Muscle of leg (tissue), 11 donors: Measurements from ENCODE around the gene KDSR. TPM values are rescaled to one million over a fixed set of nuclear protein-coding genes. Genes with fewer than 3 reads are reported as not detected.

Experiments
- DNase-seq: peaks from one replicate; pipeline ENCODE4 v3.0.0; 2013
- H3K27ac ChIP-seq: one replicate; pipeline ENCODE4 v1.5.1; 2013; ENCODE audit warnings: mild to moderate bottlenecking, low read length, control low read depth
- H3K27me3 ChIP-seq: one replicate; pipeline ENCODE4 v1.6.1; 2013; ENCODE audit warnings: low read length; ENCODE audit not compliant: control insufficient read depth, insufficient read depth
- H3K36me3 ChIP-seq: one replicate; pipeline ENCODE4 v1.6.1; 2013; ENCODE audit warnings: low read length; ENCODE audit not compliant: control insufficient read depth, insufficient read depth
- H3K4me1 ChIP-seq: one replicate; pipeline ENCODE4 v1.6.1; 2013; ENCODE audit warnings: low read length; ENCODE audit not compliant: control insufficient read depth, insufficient read depth
- H3K4me3 ChIP-seq: one replicate; pipeline ENCODE4 v1.5.1; 2013; ENCODE audit warnings: low read length, control low read depth
- H3K9me3 ChIP-seq: replicated peaks from 2 replicates; pipeline ENCODE4 v1.6.1; 2013; ENCODE audit warnings: low read depth, low read length; ENCODE audit not compliant: control insufficient read depth
- WGBS: methylation state at CpG from one replicate; pipeline ENCODE4 v1.1.5; 2013; ENCODE audit warnings: missing lambda C conversion rate; ENCODE audit not compliant: insufficient coverage; 5-methylcytosine and 5-hydroxymethylcytosine counted together
- polyA plus RNA-seq, 8 donors: library from polyadenylated mRNA; unstranded; fragments of 120-200 nt; gene quantifications; one replicate each; pipeline versions ENCODE4 v1.2.1 to v1.2.3, GENCODE V29; 2013; ENCODE audit warnings: inconsistent platforms in 1 of 8, low replicate concordance in 1 of 8; ENCODE audit not compliant: insufficient read length in 8 of 8, insufficient read depth in 1 of 8
- total RNA-seq: library from RNA; stranded (reverse); fragments of 120-200 nt; gene quantifications from one replicate; pipeline ENCODE4 v1.2.4, GENCODE V29; 2013

Gene KDSR
- total and polyA plus RNA-seq, 9 donors: 13.9 to 34.7 (median 24.7) TPM

DNA sequence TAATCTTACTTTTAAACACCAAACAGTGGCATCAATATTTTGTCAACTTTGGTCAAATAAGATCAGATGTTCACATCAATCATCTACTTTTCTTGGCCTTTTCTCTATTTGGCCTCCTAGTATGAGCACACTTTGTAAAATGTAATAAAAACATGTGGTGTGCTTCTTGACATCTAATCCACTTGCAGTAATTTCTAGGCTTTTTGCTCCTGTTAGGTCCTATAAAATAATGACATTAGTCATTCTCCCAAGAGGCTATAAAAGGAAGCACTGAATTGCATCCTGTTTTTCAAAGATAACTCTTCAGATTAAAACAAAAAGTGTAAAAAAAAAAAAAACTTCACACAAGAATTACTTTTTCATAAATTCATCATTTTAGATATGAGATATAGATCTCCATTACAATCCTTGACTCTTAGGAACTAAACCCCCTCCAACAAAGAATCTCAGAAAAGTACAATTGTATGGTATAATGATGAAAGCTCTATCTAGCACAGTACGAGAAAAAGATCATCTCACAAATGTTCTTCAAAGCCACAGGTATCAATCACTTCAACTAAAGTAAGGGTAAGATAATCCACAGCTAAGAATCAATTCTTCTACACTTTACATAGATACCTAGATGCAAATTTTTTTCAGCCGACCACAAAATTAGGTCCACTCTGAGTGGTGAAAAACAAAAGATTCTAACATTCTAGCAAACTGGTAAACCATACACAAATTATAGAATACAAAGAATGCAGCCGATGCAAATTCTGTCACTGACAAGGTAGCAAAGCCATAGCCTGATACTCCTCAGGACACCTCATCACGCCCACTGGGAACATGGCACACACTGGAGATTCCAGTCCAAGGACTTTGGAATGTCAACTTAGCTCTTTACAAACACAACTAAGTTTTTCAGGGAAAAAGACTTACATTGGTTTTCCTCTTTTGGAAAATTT is 50.1 kb downstream of the KDSR start:
- DNase-seq: peak; percentile 36
- WGBS: 83% methylated on average over 1 of the region's 4 CpGs
- Histone ChIP-seq H3K36me3 (no peaks in the 10 kb centered on the region), H3K9me3 (no peaks in the 10 kb centered on the region), H3K27ac (peak overlapping the region; percentile 14), H3K27me3 (no peaks in the 10 kb centered on the region), H3K4me3 (peak overlapping the region; percentile 78), H3K4me1 (peaks cover 19% of the 10 kb centered on the region)

DNA sequence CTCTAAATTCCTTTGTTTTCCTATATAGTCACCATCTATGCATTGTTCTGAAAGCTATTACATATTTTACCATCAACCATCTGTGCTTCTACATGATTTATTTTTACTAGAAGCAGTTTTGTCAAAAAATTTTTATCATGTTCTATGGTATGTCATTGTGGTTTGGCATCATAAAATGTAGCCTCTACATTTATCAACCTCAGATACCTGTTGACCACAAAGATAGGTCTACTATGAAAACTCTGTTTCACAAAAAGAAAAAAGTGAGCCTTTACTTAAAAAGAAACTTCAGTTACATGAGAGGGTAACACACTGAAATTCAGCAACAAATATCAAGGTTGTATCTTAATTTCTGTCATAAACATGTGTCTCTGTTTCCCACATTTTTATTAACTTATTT is 51.1 kb downstream of the KDSR start:
- no peak overlapping the region for H3K27ac ChIP-seq
- H3K36me3 ChIP-seq: peaks cover 3% of the 10 kb centered on the region
- H3K4me1 ChIP-seq: peaks cover 15% of the 10 kb centered on the region
- H3K27me3 ChIP-seq: no peaks in the 10 kb centered on the region
- DNase-seq: no peak
- no peaks in the 10 kb centered on the region for H3K9me3 ChIP-seq
- no peak overlapping the region for H3K4me3 ChIP-seq

GRCh38 chr18:63315131-63315662 is 51.8 kb downstream of the KDSR start:
- H3K36me3 ChIP-seq: peaks cover 3% of the 10 kb centered on the region
- no peak overlapping the region for H3K27ac ChIP-seq
- no peaks in the 10 kb centered on the region for H3K27me3 ChIP-seq
- 100% methylated on average over 1 of the region's 3 CpGs for WGBS
- no peaks in the 10 kb centered on the region for H3K9me3 ChIP-seq
- H3K4me3 ChIP-seq: no peak overlapping the region
- H3K4me1 ChIP-seq: peaks cover 12% of the 10 kb centered on the region
- peak; percentile 46 for DNase-seq

DNA sequence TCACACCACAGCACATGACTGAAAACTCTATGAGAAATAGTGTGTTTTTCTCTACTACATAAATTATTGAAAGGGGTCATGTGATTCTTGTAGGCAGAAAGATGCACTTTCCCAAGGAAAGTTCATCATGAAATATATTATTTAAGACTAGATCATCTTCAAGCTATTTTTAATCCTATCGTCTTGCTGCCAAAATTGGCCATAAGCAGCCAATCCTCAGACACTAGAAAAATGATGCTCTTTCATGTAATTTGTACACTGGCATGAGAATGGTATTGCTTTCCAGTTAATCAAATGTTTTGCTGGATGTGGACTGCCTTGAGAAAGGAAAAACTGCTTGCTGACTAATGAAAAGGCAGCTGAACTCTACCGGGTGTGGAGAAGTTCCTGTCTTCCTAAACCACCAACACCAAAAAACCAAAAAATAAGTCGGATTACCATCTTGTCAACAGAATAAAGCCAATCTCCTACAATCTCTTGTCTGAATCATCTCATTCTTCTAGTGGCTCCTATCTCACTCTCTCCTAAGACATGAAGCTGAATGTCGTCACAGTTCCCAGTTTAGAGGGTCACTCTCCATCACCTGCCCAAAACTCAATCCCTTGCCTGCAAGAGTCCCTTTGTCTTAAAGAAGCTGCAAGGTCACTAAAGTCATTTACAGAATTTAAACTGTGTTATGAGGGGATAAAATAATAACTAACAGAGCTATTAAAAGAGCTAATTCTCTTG is 52.8 kb downstream of the KDSR start:
- H3K27ac ChIP-seq: no peak overlapping the region
- peaks cover 12% of the 10 kb centered on the region for H3K4me1 ChIP-seq
- no peaks in the 10 kb centered on the region for H3K27me3 ChIP-seq
- DNase-seq: peak; percentile 25
- no peak overlapping the region for H3K4me3 ChIP-seq
- H3K9me3 ChIP-seq: no peaks in the 10 kb centered on the region
- H3K36me3 ChIP-seq: peaks cover 3% of the 10 kb centered on the region
- WGBS: 89% methylated on average over 1 of the region's 4 CpGs

DNA sequence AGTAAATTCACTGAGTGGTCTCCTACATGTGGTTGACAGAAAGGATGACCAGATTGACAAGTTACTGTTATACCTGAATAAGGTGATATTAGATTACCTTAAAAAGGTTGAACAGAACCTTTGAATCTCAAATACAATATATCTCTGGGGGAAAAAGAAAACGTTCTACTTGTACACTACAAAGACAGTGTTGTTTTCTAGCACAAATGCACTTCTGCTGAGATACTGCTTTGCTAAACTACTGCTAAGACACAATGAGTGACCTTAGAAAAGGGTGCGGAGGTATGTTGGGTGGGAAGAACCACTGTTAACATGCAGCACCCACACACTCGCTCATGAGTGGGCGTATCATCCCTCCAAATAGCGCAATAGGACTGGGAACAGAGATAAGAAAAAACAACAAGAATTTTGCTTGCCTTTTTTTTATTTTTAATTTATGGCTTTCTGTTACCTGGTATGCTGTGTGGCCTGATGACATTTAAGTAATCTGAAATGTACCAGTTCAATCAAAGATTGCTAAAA is 53.5 kb downstream of the KDSR start:
- peaks cover 3% of the 10 kb centered on the region for H3K36me3 ChIP-seq
- peaks cover 11% of the 10 kb centered on the region for H3K4me1 ChIP-seq
- DNase-seq: no peak
- H3K27ac ChIP-seq: no peak overlapping the region
- no peaks in the 10 kb centered on the region for H3K9me3 ChIP-seq
- no peak overlapping the region for H3K4me3 ChIP-seq
- WGBS: no CpG with 5 or more reads among the region's 5 CpGs
- no peaks in the 10 kb centered on the region for H3K27me3 ChIP-seq

GRCh38 chr18:63312737-63313395 is 54.1 kb downstream of the KDSR start:
- Histone ChIP-seq H3K4me3 (no peak overlapping the region), H3K27me3 (no peaks in the 10 kb centered on the region), H3K36me3 (peaks cover 3% of the 10 kb centered on the region), H3K4me1 (peaks cover 6% of the 10 kb centered on the region), H3K27ac (no peak overlapping the region), H3K9me3 (no peaks in the 10 kb centered on the region)
- DNase-seq: no peak
- no CpG with 5 or more reads among the region's 5 CpGs for WGBS

GRCh38 chr18:63312019-63312409 is 55.0 kb downstream of the KDSR start:
- no peaks in the 10 kb centered on the region for H3K9me3 ChIP-seq
- H3K4me1 ChIP-seq: peaks cover 5% of the 10 kb centered on the region
- no peak overlapping the region for H3K27ac ChIP-seq
- peaks cover 3% of the 10 kb centered on the region for H3K36me3 ChIP-seq
- H3K4me3 ChIP-seq: no peak overlapping the region
- H3K27me3 ChIP-seq: no peaks in the 10 kb centered on the region
- DNase-seq: no peak
- no CpG with 5 or more reads among the region's 3 CpGs for WGBS

DNA sequence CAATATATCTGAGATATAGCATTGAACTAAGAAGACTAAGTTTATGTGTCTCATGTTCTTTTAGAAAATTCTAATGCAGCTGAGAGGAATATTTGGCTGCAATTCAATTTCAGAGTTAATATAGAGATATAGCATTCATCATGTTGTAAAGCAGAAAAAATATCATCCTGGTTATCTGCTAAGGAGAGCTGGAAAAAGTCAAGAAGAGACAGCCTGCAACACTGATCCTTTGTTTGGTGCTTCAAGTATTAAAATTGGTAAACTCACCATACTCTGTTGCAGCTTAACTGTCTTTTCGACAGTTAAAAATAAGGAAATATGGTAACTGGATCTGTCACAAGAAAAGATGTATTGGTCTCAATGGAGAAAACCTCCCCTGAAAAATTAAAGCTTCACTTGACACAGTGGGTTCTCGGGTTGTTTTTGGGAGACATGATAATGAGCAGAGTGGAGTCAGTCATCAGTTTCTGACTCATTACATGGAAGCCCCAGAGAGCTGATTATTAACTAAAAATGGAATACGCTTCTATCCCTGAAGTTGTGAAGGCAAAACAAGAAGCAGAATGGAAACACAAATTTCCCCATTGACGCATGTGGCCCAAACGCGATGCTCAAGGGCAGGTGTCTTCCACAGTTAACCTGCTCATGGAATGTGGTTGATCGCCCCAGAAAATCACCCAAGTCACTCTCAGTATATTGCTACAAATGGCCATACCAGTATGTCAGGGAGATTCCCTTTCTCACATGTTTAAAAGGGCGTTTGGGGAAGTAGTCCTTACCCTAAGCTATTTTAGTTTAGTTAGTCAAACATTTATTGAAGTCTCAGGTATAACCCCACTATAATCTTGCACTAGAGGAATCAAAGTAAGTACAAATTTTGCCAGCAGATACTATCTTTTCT is 55.6 kb downstream of the KDSR start:
- Histone ChIP-seq H3K27me3 (no peaks in the 10 kb centered on the region), H3K4me3 (no peak overlapping the region), H3K27ac (no peak overlapping the region), H3K9me3 (no peaks in the 10 kb centered on the region), H3K36me3 (peaks cover 3% of the 10 kb centered on the region), H3K4me1 (peaks cover 7% of the 10 kb centered on the region)
- peak; percentile 49 for DNase-seq
- WGBS: 96% methylated on average over 4 of the region's 8 CpGs

DNA sequence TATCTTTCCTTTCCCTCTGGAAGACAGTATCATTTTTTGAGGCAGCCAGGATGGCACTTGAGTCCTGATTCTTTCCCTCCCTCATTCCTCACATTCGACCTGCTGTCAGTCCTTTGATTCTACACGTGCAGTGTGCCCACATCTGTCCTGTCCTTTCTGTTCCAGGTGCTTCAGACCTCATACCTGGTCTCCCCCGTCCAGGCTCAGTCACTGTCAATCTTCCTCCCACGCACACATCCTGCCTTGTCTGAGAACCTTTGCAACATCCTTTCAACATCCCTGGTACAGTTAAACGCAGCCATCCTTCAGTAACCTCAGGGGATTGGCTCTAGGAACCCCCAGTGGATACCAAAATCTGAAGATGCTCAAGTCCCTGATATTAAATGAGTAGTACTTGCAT is 57.6 kb downstream of the KDSR start:
- H3K27ac ChIP-seq: no peak overlapping the region
- H3K4me3 ChIP-seq: no peak overlapping the region
- no peaks in the 10 kb centered on the region for H3K9me3 ChIP-seq
- no peak for DNase-seq
- no peaks in the 10 kb centered on the region for H3K27me3 ChIP-seq
- H3K4me1 ChIP-seq: peaks cover 7% of the 10 kb centered on the region
- WGBS: 93% methylated on average over 5 of the region's 5 CpGs
- H3K36me3 ChIP-seq: peaks cover 6% of the 10 kb centered on the region
